Activated CD4-positive, alpha-beta T cell treated with anti-CD3 and anti-CD28 coated beads for 24 hours (primary cell): ENCODE measurements around the gene RAB6B.

Experiments used
- DNase-seq, 2 donors: peaks; one replicate each; pipeline ENCODE4 v3.0.0-alpha.2; 2020; ENCODE audit warnings: low read depth in 2 of 2

Gene RAB6B

GRCh38 chr3:133880886-133881455 is 14.7 kb downstream of the RAB6B start:
- no peak for DNase-seq

- no peak for DNase-seq
Measured at GRCh38 chr3:133880287-133880686, 15.4 kb downstream of the RAB6B start.

- no peak for DNase-seq
Measured at GRCh38 chr3:133878518-133878917, 17.2 kb downstream of the RAB6B start.

- no peak for DNase-seq
Measured at GRCh38 chr3:133877221-133877620, 18.5 kb downstream of the RAB6B start.

GRCh38 chr3:133874761-133875438 is 20.8 kb downstream of the RAB6B start:
- no peak for DNase-seq

GRCh38 chr3:133874344-133874743 is 21.3 kb downstream of the RAB6B start:
- no peak for DNase-seq

- no peak for DNase-seq
Measured at GRCh38 chr3:133872781-133873180, 22.9 kb downstream of the RAB6B start.

GRCh38 chr3:133872161-133872560 is 23.5 kb downstream of the RAB6B start:
- no peak for DNase-seq

GRCh38 chr3:133871368-133872090 is 24.2 kb downstream of the RAB6B start:
- DNase-seq = no peak

GRCh38 chr3:133870822-133871221 is 24.9 kb downstream of the RAB6B start:
- DNase-seq = no peak

- DNase-seq = no peak
Measured at GRCh38 chr3:133869586-133869985, 26.1 kb downstream of the RAB6B start.

GRCh38 chr3:133868758-133869475 is 26.8 kb downstream of the RAB6B start:
- DNase-seq = no peak

- DNase-seq = no peak
Measured at GRCh38 chr3:133868186-133868585, 27.5 kb downstream of the RAB6B start.

- no peak for DNase-seq
Measured at GRCh38 chr3:133866141-133866540, 29.5 kb downstream of the RAB6B start.

- DNase-seq = no peak
Measured at GRCh38 chr3:133865136-133865855, 30.4 kb downstream of the RAB6B start.

- no peak for DNase-seq
Measured at GRCh38 chr3:133864616-133865015, 31.1 kb downstream of the RAB6B start.

GRCh38 chr3:133863911-133864310 is 31.8 kb downstream of the RAB6B start:
- no peak for DNase-seq

GRCh38 chr3:133862161-133862560 is 33.5 kb downstream of the RAB6B start:
- DNase-seq = no peak

GRCh38 chr3:133860519-133860918 is 35.2 kb downstream of the RAB6B start:
- no peak for DNase-seq

GRCh38 chr3:133859381-133860234 is 36.1 kb downstream of the RAB6B start:
- no peak for DNase-seq

- no peak for DNase-seq
Measured at GRCh38 chr3:133857767-133858166, 37.9 kb downstream of the RAB6B start.
